Spleen (tissue), 7 donors: ENCODE results near the gene ITIH6.
"Not testable (repeated sequence)": the region's sequence is repeated elsewhere in the genome, so short reads cannot be mapped to it uniquely, and the experiment has no call there.

Experiments
- POLR2A ChIP-seq, 3 donors: fragments of 450-650 bp; IDR thresholded peaks; one replicate each; pipeline ENCODE4 v1.5.1; 2017; ENCODE audit warnings: antibody characterized with exemption in 3 of 3, mild to moderate bottlenecking in 1 of 3
- TF ChIP-seq, protein P1 (sequence below), 11 experiments: fragments of 200-600 bp in 7 of 11; fragments of 450-650 bp in 4 of 11; sonication (generic) in 4 of 11; IDR thresholded peaks in 8 of 11; conservative IDR thresholded peaks in 3 of 11; 1 replicate in 7 of 11; 2 replicates in 4 of 11; pipeline versions ENCODE4 v1.4.0 to v1.8.0; 2016 to 2021; ENCODE audit warnings: antibody characterized with exemption in 11 of 11, inconsistent platforms in 4 of 11, mild to moderate bottlenecking in 1 of 11
- donor health status: DM: no; HTN: no; CAD: no; lungs with moderate emphysema.
- donor health status: DM: no; HTN: no; CAD: no.
- donor health status: DM: no; HTN: no; CAD: no.

DNA sequence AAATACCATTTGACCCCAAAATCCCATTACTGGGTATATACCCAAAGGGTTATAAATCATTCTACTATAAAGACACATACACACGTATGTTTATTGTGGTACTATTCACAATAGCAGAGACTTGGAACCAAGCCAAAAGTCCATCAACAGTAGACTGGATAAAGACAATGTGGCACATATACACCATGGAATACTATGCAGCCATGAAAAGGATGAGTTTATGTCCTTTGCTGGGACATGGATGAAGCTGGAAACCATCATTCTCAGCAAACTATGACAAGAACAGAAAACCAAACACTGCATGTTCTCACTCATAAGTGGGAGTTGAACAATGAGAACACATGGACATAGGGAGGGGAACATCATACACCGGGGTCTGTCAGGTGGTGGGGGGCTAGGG is 49.6 kb upstream of the ITIH6 start:
- TF ChIP-seq POLR2A (IDR thresholded peaks at IDR 0.05), result not testable (repeated sequence)
- TF ChIP-seq, protein P1, sequence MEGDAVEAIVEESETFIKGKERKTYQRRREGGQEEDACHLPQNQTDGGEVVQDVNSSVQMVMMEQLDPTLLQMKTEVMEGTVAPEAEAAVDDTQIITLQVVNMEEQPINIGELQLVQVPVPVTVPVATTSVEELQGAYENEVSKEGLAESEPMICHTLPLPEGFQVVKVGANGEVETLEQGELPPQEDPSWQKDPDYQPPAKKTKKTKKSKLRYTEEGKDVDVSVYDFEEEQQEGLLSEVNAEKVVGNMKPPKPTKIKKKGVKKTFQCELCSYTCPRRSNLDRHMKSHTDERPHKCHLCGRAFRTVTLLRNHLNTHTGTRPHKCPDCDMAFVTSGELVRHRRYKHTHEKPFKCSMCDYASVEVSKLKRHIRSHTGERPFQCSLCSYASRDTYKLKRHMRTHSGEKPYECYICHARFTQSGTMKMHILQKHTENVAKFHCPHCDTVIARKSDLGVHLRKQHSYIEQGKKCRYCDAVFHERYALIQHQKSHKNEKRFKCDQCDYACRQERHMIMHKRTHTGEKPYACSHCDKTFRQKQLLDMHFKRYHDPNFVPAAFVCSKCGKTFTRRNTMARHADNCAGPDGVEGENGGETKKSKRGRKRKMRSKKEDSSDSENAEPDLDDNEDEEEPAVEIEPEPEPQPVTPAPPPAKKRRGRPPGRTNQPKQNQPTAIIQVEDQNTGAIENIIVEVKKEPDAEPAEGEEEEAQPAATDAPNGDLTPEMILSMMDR (IDR thresholded peaks at IDR 0.05 in 8 of 11, conservative IDR thresholded peaks at IDR 0.05 in 3 of 11), result not testable (repeated sequence)
